GM03348 (cell line): ENCODE results near the gene ALPK1.

Source experiments
- DNase-seq: peaks from one replicate; pipeline ENCODE4 v3.0.0; 2012; ENCODE audit warnings: low spot score

The ALPK1 gene

DNA sequence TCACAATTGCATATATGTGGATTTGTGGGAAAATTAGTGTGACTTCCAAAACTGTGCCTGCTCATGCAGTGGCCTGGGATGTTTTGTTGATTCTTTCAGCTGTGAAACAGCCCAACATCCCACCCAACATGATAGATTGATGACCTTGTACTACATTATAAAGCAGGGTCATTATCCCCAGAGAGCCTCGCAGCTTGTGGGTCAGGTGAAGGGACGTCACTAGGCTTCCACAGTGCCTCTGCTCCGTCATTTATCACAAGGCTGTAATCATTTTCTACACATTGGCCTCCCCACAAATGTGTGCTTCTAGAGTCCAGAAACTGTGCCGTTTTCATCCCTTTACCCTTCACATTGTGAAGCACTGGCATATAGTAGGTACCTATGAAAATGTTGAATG lies 31.6 kb downstream of the ALPK1 start:
- DNase-seq = no peak

DNA sequence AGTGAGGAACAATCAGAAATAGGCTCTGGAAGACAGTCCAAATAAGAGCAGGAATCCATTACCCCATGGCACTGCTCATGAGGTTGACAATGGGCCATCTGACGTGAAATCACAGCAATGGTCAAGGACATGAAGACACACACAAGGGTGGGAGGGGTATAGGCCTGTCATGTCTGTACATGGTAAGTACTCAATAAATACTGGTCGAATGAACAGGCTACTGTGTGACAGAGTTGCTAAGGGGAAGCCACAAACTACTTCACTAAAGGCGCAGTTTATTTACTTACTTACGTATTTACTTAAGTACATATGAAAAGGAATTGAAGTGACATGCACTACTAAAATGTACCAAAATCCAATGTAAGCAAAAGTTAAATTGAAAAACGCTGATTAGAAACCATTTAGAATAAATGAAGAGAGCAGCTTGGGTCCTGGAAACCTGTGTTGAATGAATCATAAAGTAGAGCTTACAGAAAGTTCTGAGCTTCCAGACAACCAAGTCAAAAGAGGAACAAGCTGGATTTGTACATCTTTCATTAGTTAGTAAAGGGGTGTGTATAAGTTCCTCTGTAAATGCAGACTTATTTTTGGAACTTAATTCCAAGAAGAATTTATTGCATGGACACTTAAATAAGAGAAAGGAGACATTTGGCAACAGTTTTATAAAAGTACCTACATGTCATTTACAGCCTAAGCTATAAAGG lies 32.7 kb downstream of the ALPK1 start:
- DNase-seq = no peak

DNA sequence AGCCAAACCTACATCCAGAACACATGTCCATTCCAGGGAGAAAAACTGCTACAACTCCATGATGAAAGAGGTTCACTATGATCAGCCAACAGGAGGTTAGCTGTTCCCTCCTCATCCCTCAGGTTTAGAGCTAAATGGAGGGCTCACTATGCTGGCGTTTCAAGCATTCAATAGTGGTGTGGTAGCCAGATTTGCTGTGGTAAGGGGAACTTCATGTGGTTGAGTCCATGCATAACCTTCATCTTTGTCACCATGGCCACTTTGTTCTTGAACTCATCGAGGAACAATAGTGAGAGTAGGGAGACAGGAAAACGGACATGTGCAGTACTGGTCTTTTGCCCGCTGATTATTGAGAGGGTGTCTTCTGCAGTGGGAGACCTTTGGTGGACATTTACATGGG lies 33.8 kb downstream of the ALPK1 start:
- no peak for DNase-seq

DNA sequence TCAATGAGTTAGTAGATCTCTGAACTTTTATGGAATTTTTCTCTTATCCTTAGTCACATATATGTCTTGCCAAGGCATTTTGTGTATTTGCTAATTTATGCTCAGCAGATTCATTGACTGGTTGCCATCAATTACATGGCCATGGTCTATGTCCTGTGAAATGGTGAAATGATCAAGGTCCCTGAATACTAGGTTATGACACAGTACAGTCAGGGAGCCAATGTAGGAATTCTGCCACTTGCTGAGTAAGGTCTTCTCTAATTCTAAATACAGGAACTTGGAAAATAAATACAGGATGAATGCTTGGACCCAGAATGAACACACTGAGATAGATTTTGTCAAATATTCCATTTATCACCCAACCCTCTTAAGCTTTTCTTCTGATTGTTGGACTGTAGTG lies 35.2 kb downstream of the ALPK1 start:
- DNase-seq = no peak

DNA sequence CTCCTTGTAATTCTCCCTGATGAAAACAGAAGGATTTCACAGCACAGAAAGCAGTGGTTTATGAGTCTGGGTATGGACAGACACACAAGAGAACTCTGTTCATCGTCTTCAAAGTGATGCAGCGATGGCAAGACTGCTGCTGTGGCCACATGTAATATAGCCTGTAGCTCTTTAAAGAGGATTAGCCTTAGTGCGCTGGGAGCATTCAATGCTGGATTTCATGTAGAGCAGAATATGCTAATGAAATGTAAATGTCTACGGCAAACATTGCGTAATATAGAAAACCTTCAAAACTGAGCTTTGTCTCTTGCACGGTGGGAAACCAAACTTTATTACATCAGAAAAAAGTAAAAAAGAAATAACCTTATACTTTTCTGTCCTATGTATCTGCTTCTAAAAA lies 42.9 kb downstream of the ALPK1 start:
- no peak for DNase-seq

DNA sequence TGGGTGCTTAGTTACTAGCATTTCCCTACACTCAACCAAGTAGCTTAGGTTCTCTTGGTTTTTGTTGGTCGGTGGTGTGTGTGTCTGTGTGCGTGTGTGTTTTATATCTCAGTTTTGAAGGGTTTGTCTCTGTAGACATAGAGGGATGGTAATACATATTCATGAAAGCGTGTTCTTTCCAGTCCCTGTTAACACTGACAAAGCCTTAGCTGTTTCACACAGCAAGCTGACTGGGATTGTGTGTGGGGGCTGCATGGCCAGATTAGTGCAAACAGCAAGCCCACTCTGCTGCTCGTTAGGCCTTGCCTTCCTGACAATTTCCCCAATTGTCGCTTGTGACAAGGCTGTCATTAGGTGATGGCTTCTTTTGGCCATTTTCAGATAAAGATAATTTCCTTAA lies 43.9 kb downstream of the ALPK1 start:
- no peak for DNase-seq

DNA sequence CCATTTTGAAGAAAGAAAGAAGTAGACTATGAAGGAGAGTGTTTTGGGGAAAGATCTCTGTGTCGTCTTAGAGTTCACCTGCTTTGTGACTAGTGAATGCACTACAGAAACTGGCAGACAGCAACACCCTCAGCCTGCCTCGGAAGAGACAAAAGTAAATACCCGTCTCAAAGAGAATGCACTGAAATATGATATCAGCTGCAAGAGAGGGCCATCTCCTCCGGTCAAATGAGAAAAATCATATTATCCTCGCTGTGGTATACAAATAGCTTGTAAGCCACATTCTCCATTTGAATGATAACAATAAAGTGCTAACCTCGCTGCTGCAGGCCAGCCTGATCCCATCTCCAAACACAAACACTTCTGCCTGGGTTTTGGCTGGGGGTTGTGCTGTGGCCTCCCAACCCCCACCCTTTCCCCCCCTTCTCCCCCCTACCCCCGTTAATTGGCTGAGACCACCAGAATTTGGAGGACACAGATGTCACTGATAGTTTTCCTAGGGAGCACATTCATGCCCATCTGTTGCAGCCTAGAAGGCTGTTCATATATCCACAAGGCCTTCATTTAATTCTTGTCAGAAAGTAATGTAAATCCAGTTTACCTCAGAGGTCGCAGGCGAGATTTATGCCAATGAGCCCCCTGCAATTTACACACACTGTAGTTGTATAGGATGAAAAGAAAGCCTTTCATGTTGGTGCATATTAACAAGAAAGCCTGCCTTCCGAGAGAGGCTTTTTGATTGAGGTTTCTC lies 46.3 kb downstream of the ALPK1 start:
- DNase-seq = no peak

DNA sequence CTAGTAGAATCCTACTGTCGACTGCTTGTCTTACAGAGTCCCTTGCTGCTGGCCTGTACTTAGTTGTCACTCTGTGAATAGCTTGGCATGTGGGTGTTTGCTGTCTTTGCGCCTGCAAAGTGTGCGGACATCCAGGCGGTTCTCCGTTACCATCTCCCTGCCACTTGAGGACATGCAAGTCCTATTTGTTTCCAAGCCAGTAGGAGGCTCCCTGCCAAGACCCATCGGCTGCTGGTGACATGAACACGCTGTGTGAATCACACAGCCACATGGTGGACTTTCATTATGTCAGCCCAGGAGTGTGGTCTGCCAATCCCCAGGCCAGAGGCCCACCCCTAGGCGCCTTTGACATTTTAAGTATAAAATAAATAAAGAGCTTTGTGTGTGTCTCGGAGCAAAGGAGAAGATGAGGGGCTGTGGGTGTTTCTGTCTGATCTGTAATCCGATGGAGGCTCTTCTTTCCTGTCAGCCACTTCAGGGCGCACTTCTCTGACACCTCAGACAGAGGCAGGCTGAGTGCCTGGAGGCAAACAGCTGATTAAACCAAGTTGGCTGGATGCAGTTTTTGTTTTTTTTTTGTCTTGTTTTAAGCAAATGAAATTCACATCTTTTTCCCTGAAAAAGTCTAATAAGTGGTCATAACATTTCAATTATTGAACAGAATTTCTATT lies 51.5 kb downstream of the ALPK1 start:
- peak; percentile 79 for DNase-seq

DNA sequence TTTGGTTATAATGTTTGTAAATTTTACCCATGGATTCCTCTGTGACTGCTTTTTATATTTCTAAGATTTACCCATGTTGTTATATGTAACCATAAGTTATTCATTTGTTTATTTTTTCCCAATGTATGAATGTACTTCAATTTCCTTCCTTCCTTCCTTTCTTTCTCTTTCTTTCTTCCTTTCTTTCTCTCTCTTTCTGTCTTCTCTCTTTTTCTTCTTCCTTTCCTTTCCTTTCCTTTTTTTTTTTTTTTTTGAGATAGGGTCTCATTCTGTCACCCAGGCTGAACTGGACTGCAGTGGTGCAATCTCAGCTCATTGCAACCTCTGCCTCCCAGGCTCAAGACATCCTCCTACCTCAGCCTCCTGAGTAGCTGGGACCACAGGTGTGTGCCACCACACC lies 55.6 kb downstream of the ALPK1 start:
- DNase-seq = no peak

DNA sequence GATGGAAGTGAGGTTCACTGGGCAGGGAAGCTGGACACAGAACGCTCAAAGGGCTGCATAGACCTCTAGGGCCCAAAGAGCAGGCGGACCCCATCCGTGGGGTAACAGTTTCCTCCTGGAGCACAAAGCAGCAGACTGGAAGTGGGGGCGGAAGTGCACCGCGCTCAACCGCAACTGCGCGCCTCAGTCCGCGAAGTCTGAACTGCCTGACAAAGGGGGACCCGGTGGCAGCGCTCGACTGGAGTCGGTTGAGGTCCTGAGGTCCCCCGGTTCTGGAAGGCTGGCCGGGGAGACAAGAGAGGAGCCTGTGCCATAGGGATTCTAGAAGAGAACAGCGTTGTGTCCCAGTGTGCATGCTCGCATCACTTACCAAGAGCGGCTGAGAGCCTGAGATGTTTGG lies 58.5 kb downstream of the ALPK1 start:
- no peak for DNase-seq

DNA sequence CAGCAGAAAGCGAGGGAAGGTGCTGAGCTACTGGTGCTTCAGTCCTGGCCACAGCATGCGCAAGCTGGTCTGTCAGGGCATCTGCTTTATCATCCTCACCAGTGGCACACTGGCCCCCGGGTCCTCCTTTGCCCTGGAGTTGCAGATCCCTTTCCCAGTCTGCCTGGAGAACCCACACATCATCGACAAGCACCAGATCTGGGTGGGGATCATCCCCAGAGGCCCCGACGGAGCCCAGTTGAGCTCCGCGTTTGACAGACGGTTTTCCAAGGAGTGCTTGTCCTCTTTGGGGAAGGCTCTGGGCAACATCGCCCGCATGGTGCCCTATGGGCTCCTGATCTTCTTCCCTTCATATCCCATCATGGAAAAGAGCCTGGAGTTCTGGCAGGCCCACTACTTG lies 60.3 kb downstream of the ALPK1 start:
- no peak for DNase-seq

DNA sequence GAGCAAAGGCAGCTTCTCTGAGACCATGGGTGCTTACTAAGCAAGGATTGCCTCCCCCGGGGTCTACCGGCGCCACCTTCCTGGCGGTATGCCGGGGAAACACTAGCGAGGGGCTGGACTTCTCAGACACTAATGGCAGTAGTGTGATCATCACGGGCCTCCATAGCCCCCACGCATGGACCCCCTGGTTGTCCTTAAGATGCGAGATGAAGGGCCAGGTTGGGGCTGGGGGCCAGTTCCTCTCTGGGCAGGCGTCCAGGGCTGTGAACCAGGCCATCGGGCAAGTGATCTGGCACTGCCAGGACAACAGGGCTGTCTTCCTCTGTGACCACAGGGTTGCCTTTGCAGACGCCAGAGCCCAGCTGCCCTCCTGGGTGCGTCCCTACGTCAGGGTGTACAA lies 60.7 kb downstream of the ALPK1 start:
- DNase-seq = no peak

DNA sequence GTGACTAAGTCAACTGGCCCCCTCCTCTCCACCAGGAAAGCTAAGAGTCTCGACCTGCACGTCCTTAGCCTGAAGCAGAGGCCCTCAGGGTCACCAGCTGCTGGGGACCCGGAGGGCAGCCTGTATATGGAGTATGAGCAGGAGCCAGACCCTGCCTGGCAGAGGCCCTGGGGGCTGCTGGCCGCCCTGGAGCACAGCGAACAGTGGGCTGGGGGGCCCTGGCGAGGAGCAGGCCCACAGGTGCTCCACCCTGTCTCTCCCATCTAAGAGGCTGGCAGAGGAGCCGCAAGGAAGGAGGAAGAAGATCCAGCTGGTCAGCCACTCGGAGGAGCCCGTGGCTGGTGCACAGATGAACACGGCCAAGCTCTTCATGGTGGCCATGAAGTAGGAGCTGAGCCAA lies 61.2 kb downstream of the ALPK1 start:
- DNase-seq = no peak

DNA sequence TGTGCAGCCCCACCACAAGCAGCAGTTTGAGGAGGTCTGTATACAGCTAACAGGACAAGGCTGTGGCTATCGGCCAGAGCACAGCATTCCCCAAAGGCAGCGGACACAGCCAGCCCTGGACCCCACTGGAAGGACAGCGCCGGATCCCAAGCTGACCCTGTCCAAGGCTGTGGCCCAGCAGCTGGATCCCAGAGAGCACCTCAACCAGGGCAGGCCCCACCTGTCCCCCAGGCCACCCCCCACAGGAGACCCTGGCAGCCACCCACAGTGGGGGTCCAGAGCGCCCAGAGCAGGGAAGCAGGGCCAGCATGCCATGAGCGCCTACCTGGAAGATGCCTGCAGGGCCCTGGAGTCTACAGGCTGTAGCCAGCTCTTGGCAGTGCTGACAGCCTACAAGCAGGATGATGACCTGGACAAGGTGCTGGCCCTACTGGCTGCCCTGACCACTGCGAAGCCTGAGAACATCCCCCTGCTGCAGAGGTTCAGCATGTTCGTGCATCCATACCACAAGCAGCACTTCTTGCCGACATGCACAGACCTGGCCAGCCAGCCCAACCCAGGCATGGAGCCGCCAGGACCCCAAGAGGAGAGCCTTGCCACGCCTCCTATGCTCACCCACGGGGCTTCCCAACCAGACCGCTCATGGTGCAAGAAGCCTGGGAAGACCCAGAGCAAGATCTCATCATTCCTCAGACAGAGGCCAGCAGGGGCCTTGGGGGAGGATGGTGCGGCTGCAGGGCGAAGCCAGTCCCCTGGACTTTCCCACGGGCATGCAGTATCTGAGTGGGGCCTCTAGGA lies 62.0 kb downstream of the ALPK1 start:
- no peak for DNase-seq

DNA sequence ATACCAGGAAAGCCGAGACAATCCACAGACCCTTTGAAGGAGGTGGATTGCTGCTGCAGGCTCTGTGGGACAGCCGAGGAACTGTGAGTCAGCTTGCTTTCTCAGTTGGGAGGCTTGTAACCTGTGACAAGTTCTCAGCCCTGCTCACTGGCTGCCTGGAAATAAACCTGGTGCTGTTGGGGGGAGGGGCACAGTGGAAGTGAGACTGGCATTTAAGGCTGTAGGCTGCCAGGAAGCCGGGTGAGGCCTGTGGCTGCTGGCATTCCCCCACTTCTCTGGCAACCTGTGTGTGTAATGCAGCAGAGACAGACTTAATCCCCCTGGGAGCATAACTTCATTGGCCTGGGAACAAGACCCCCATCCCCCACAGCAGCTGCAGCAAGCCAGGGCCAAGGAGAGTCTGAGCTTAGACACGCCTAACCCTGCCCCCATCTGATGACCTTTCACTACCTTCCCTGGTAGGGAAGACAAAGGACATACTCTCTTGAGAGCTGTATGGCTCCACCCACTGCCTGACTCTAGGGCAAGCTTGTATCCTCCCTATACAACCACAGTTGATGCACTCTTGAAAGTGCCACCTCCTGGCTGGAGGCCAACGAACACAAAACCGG lies 64.1 kb downstream of the ALPK1 start:
- DNase-seq = no peak

DNA sequence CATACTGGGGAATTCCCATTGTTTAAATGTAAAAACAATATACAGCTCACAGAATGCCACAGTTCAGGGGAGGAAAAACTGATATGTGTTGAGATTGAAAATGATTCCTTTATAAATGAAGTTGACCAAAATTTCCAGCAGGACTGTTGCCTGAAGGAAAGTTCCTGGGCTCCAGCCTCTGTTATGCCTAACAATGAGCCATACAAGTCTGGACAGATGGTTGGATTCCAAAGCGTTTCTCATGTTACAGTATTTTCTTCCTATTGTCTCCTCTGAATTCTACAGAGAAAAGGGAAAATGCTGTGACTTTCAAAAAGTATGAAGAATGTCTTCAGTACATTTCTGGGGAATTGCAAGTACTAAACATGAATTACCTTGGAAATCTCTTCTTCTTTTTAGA lies 73.3 kb downstream of the ALPK1 start:
- DNase-seq = no peak

DNA sequence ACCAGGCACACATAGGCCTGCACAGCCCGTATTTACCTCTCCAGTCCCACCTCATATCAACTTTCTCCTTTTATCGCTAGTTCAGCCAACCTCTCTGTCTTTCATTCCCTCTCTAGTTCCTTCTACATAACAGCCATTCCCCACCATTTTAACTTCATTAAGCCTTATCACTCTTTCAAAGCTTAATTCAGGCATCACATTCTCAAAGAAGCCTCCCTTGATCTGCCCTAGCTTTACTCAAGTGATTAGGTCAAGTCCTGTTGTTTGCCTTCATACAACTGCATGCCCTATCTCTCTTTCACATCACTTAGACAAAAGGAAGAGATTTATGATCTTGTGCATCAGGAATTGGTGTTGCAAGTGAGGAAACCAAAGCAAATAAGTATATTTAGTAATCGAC lies 74.2 kb downstream of the ALPK1 start:
- DNase-seq = no peak

DNA sequence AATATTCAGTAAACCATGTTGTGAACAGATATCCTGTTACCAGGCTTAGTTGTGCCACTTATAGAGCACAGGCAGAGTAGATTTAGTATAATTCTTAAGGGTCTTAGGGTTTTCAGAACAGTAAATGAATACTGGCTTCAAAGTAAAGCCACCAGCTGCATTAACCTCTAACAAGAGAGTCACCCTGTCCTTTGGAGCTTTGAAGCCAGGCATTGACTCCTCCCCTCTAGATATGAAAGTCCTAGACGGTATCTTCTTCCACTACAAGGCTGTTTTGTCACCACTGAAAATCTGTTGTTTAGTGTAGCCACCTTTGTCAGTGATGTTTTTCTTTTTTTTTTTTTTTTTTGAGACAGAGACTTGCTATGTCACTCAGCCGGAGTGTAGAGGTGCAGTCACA lies 77.7 kb downstream of the ALPK1 start:
- DNase-seq = no peak

DNA sequence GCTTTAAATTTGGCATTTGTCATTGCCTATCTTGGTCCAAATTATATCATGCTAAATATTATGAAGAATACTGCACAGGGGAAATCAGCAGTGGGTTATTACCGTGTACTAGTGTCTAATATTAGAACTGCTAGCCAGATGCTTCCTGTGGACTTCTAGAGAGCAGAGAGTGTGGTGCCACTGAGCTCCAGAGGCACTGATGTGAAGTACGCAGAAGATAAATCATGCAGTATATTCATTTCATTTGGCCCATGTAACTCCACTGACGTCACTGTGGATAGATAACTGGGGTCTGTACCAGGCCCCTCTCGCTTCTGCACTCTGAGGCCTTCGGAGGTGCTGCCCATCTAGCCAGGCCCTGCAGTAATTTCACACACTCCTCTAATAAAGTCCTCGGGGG lies 80.0 kb downstream of the ALPK1 start:
- no peak for DNase-seq

DNA sequence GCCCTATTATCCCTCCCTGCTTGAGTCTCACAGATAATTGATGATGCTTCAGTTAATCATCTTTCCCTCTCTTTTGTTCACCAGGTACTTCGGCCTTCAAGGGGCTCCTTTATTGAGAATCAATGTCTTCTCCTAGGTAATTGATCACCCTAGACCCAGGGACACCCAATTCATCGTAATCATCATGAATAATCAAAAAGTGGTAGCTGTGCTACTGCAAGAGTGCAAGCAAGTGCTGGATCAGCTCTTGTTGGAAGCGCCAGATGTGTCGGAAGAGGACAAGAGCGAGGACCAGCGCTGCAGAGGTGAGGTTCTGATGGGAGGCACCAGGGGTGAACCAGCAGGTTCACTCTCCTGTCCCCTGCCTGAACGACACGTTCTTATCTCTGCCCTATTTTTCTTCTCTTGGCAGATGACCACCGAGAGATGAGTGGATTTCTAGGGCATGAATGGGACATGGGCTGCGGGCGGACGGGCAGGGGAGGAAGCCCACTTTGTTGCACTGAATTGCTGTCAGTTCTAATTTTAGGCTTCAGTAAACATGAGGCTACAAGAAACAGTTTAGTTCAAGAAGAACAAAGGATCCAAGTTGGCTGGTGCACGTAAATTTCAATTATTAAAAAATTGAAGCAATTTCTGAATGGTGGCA lies 80.5 kb downstream of the ALPK1 start:
- no peak for DNase-seq

DNA sequence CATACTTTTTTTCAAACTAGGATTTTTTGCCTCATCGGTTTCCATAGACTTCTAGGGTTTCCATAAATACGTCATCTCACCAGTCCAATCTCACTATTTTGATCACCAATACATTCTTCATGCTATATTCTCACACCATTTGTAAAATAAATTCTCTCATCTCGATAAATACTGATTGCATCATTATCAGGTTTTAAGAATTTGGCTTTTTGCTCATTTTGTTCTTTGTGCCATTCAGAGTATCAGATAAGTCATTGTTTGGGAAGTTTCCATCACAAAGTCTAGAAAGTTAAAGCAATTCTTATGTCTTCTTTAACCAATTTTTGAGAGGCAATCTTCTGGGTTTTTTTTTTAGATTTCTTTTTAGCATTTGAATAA lies 81.1 kb downstream of the ALPK1 start:
- DNase-seq = no peak

DNA sequence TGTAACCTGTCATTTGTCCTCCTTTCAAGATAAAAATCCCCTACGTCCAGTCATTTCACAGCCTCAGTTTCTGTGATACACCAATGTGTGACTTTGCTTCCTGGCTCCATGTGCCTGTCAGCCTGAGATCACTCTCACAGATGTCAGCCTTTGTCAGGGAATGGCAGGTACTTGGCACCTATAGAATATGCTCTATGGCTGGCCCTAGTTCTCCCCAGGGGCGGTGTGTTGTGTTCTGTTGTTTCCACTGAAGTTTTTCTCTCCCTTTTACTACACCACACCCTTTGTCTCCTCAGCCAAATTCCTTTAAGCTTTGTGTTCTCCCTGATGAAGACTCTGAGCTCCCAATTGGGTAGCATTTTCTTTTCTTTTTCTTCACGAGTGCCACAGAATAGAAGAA lies 81.7 kb downstream of the ALPK1 start:
- DNase-seq = peak; percentile 39
